ENCODE data around the gene GALNT11.
"Not testable (repeated sequence)": the region's sequence is repeated elsewhere in the genome, so short reads cannot be mapped to it uniquely, and the experiment has no call there.

GALNT11 gene

DNA sequence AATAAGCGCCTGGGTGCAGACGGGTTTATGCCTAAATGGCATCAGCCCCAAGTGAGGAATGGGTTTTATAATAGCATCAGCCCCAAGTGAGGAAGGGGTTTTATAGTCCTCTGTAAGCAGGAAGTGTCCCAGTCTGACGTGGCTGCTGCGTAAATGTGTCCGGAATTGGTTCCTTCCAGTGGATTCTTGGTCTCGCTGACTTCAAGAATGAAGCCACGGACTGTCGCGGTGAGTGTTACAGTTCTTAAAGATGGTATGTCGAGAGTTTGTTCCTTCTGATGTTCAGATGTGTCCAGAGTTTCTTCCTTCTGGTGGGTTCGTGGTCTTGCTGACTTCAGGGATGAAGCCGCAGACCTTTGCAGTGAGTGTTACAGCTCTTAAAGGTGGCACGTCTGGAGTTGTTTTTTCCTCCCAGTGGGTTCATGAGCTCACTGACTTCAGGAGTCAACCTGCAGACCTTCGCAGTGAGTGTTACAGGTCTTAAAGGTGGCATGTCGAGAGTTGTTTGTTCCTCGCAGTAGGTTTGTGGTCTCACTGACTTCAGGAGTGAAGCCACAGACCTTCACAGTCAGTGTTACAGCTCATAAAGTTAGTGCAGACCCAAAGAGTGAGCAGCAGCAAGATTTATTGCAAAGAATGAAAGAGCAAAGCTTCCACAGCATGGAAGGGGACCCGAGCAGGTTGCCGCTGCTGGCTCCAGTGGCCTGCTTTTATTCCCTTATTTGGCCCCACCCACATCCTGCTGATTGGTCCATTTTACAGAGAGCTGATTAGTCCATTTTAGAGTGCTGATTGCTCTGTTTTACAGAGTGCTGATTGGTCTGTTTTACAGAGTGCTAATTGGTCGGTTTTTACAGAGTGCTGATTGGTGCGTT lies 2.3 kb downstream of the GALNT11 start:
- DNase-seq: not testable (repeated sequence)

DNA sequence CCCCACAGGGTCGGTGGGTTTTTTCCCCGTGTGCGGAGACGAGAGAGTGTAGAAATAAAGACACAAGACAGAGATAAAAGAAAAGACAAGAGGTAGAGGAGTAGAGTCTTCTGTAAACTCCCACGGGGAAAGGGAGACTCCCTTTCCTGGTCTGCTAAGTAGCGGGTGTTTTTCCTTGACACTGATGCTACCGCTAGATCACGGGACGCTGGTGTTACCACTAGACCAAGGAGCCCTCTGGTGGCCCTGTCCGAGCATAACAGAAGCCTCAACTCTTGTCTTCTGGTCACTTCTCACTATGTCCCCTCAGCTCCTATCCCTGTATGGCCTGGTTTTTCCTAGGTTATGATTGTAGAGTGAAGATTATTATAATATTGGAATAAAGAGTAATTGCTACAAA lies 4.6 kb downstream of the GALNT11 start:
- DNase-seq: peak; percentile 65

DNA sequence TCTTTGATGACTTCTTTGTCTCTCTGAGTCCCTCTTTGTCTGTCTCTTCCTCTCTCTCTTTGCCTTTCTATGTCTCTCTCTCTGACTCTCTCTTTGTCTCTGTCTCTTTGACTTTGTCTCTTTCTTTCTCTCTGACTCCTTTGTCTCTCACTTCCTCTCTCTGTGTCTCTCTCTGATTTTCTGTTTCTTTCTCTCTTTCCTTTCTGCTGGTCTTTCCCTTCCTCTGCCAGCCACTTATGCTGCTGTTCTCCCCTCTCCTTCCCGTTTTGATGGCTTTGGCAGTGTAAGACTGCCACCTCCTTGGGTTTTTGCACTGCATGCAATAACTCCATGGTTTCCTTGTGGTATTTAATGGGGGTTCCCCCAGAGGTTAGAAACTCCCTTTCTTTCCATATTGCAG lies 5.2 kb downstream of the GALNT11 start:
- DNase-seq: not testable (repeated sequence)

DNA sequence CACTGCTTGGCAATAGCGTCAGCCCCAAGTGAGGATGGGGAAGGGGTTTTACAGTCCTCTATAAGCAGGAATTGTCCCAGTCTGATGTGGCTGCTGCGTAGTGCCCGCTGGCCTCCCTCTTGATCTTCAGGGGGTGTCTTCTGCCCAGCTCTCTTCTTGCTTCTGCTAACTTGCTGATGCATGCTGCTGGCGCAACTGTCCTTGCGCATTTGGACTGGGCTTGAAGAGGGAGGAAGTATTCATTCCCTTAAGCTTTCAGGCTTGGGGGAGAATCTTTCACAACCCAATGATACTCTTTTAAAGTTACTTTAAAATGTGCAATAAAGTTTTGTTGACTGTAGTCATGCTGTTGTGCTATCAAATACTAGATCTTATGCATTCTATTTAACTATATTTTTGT lies 10.3 kb downstream of the GALNT11 start:
- DNase-seq: no peak

DNA sequence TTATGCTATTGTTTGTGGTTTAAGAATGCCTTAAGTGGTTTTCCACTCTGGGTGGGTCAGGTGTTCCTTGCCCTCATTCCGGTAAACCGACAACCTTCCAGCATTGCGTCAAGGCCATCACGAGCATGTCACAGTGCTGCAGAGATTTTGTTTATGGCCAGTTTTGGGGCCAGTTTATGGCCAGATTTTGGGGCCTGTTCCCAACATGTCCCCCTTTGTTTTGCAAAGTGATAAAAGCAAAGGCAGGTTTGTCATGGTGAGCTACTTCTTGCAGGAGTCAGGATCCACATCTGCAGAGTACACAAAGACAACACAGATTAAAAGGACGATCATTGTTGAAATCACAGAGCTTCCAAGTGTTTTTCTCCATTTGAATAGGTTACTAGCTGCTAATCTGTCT lies 12.9 kb downstream of the GALNT11 start:
- DNase-seq: not testable (repeated sequence)

DNA sequence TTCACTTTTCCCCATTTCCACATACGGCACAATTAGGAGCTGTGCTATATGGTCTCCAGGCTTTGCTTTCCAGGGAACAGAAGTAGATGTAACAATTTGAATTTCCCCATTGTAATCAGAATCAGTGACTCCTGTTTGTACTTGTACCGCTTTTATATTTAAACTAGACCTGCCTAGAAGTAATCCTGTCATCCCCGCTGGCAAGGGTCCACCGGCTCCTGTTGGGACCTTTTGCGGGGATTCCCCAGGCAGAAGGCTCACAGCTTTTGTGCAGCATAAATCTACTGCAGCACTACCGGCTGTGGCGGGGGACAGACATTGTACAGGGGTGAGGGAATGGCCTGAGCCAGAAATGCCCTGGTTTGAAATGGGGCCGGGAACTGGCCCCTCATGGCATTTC lies 17.6 kb downstream of the GALNT11 start:
- DNase-seq: not testable (repeated sequence)

DNA sequence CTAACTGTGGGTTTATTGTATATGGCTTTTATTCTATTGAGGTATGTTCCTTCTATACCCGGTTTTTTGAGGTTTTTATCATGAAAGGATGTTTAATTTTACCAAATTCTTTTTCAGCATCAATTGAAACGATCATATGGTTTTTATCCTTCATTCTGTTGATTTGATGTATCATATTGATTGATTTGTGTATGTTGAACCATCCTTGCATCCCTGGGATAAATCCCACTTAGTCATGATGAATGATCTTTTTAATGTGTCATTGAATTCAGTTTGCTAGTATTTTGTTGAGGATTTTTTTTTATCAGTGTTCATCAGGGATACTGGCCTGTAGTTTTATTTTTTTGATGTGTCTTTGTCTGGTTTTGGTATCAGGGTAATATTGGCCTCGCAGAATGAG lies 19.4 kb downstream of the GALNT11 start:
- not testable (repeated sequence) for DNase-seq

DNA sequence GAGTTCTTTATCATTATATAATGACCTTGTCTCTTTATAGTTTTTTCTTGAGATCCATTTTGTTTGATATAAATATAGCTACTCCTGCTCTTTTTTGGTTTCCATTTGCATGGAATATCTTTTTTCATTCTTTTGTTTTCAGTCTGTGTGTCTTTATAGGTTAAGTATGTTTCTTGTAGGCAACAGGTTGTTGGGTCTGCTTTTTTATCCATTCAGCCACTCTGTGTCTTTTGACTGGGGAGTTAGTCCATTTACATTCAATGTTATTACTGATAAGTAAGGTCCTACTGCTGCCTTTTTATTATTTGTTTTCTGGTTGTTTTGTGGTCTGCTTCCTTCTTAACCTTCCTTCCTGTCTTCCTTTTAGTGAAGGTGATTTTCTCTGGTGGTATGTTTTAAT lies 21.1 kb downstream of the GALNT11 start:
- DNase-seq: no peak

DNA sequence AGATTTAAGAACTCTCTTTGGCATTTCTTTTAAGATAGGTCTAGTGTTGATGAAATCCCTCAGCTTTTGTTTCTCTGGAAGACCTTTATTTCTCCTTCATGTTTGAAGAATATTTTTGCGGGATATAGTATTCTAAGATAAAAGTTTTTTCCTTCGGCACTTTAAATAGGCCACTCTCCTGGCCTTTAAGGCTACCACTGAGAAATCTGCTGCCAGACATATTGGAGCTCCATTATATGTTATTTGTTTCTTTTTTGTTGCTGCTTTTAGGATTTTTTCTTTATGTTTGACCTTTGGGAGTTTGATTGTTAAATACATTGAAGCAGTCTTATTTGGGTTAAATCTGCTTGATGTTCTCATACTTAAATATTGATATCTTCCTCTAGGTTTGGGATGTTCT lies 22.6 kb downstream of the GALNT11 start:
- no peak for DNase-seq

DNA sequence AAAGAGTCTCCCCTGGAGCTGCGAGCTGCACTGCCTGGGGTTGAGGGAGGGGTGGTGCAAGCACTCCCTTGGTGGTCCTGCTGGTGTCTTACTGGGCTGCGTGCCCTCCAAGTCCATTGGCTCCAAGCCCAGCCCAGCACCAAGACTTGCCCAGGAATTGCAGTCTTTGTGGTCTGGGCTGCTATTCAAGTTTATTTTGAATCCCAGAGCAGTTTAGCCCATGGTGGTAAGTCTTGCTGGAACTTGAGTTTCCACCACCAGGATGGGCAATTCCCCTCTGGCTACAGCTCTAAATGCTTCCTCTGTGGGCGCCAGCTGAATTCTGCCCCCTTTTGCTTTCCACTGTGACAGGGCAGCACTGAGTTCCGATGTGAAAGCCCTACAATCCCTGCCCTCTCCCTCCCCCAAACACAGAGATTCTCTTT lies 25.1 kb downstream of the GALNT11 start:
- peak; percentile 14 for DNase-seq

DNA sequence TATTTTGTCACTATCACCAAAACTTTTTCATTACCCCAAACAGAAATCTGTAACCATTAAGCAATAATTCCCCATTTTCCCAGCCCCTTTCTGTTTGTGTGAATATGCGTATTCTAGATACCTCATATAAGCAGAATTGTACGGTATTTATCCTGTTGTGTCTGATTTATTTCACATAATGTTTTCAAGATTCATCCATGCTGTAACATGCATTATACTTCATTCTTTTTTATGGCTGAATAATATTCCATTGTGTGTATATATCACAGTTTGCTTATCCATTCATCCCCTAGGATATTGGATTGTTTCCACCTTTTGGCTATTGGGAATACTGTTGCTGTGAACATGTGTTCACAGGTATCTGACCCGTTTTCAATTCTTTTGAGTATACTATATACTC lies 26.5 kb downstream of the GALNT11 start:
- no peak for DNase-seq

DNA sequence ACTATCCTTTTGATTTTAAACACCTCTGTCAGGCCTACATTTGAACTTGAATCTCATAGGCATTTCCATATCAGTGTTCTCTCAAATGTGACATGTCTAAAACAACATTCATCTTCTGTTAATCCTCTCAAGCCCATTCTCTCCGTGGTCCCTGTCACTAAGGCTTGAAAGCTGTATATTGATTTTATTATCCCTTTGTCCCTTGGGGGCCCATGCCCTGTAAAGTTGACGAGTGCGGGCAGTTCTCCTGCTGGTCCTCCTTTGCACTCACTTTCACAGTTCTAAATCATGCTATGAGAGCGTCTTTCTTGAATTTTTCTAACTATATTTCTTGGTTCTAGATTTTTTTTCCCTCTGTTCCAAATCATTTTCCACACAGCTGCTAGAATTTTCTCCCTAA lies 27.3 kb downstream of the GALNT11 start:
- no peak for DNase-seq

DNA sequence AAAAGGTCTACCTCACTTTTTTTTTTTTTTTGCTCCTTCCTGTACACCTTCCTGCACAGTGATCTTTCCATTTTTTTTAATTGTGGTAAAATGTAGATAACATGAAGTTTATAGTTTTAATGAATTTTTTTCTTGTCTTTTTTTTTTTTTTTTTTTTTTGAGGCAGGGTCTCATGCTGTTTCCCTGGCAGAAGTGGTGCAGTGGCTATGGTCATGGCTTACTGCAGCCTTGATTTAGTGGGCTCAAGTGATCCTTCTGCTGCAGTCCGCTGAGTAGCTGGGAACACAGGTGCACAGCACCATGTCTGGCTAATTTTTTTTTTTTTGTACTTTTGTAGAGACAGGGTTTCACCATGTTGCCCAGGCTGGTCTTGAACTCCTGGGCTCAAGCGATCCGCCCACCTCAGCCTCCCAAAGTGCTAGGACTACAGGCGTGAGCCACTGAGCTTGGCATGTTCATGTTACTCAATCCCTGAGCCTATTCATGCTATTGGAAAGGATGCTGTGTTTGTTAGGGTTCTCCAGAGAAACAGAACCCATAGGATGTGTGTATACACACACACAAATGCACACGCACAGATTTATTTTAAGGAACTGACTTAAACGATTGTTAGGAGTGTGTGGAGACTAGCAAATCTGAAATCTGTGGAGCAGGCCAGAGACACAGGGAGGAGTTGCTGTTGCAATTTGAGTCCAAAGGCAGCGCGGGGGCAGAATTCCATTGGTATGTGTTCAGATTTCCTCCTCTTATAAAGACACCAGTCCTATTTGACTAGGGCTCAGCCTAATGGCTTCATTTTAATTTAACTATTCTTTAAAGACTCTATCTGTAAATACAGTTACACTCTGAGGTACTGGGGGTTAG lies 29.1 kb downstream of the GALNT11 start:
- DNase-seq: no peak

DNA sequence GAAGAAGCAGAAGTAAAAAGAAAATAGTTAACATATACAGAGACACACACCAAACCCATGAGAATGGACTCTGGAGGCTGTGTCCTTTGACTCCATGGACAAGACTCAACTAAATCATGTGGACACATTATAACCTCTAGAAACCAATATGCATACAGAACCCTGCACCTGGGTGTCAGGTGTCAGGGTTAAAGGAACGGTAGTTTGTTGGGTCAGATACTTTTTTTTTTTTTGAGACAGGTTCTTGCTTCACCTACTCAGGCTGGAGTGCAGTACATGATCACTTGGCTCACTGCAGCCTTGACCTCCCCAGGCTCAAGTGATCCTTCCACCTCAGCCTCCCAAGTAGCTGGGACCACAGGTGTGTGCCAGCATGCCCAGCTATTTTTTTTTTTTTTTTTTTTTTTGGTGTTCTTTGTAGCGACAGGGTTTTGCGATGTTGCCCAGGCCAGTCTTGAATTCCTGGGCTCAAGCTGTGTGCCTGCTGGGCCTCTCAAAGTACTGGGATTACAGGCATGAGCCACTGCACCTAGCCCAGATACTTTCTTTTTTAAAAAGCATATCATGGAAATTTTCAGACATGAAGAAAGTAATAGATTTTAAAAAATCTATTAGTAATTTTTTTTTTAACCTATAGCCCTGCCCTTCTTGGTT lies 31.3 kb downstream of the GALNT11 start:
- no peak for DNase-seq

DNA sequence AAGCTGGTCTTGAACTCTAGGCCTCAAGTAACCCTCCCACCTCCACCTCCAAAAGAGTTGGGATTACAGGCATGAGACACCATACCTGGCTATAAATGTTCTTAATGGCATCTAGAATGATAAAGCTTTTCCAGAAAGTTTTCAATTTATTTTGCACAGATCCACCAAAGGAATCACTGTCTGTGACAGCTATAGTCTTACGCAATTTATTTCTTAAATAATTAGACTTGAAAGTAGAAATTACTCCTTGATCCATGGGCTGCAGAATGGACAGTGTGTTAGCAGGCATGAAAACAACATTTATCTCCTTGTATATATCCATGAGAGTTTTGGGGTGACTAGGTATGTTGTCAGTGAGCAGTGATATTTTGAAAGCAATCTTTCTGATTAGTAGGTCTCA lies 33.8 kb downstream of the GALNT11 start:
- no peak for DNase-seq

DNA sequence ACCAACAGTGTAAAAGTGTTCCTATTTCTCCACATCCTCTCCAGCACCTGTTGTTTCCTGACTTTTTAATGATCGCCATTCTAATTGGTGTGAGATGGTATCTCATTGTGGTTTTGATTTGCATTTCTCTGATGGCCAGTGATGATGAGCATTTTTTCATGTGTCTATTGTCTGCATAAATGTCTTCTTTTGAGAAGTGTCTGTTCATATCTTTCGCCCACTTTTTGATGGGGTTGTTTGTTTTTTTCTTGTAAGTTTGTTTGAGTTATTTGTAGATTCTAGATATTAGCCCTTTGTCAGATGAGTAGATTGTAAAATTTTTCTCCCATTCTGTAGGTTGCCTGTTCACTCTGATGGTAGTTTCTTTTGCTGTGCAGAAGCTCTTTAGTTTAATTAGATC lies 35.6 kb downstream of the GALNT11 start:
- DNase-seq: not testable (repeated sequence)

DNA sequence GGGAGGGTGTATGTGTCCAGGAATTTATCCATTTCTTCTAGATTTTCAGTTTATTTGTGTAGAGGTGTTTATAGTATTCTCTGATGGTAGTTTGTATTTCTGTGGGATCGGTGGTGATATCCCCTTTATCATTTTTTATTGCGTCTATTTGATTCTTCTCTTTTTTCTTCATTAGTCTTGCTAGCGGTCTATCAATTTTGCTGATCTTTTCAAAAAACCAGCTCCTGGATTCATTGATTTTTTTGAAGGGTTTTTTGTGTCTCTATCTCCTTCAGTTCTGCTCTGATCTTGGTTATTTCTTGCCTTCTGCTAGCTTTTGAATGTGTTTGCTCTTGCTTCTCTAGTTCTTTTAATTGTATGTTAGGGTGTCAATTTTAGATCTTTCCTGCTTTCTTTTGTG lies 37.7 kb downstream of the GALNT11 start:
- DNase-seq: not testable (repeated sequence)

DNA sequence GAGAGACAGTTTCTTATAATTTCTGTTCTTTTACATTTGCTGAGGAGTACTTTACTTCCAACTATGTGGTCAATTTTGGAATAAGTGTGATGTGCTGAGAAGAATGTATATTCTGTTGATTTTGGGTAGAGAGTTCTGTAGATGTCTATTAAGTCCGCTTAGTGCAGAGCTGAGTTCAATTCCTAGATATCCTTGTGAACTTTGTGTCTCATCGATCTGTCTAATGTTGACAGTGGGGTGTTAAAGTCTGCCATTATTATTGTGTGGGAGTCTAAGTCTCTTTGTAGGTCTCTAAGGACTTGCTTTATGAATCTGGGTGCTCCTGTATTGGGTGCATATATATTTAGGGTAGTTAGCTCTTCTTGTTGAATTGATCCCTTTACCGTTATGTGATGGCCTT lies 38.3 kb downstream of the GALNT11 start:
- not testable (repeated sequence) for DNase-seq

DNA sequence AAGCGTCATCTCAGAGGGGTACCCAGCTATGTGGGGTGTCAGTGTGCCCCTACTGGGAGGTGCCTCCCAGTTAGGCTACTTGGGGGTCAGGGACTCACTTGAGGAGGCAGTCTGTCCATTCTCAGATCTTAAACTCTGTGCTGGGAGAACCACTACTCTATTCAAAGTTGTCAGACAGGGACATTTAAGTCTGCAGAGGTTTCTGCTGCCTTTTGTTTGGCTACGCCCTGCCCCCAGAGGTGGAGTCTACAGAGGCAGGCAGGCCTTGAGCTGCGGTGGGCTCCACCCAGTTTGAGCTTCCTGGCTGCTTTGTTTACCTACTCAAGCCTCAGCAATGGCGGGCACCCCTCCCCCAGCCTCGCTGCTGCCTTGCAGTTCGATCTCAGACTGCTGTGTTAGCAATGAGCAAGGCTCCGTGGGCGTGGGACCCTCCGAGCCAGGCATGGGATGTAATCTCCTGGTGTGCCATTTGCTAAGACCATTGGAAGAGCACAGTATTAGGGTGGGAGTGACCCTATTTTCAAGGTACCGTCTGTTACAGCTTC lies 40.4 kb downstream of the GALNT11 start:
- not testable (repeated sequence) for DNase-seq

DNA sequence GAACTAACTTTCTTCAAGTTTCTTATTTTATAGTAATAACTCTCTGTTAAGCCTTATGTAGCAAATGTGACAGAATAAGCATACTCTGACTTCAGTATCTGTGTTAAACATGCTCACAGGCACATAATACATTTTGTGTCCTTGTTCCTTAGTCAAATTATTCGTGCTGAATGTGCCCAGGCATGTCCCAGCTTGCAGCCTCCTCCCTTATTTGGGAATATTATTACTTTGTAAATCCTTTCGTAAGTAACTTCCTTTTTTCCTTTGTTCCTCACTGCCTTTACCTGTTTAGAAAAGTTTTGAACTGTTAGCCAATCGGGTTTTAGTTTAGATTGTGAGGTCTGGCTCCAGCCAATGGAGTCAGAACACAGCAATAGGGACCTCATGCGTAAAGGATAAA lies 46.9 kb downstream of the GALNT11 start:
- peak; percentile 11 for DNase-seq

DNA sequence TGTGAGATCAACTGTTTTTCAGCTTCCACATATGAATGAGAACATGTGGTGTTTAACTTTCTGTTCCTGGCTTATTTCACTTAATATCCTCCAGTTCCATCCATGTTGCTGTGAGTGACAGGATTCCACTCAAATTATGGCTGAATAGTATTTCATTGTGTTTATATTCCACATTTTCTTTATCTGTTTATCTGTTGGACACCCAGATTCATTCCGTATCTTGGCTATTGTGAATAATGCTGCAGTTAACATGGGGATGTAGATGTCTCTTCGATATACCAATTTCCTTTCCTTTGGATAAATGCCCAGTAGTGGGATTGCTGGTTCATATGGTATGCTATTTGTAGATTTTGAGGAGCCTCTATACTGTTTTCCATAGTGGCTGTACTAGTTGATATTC lies 47.9 kb downstream of the GALNT11 start:
- DNase-seq: no peak

DNA sequence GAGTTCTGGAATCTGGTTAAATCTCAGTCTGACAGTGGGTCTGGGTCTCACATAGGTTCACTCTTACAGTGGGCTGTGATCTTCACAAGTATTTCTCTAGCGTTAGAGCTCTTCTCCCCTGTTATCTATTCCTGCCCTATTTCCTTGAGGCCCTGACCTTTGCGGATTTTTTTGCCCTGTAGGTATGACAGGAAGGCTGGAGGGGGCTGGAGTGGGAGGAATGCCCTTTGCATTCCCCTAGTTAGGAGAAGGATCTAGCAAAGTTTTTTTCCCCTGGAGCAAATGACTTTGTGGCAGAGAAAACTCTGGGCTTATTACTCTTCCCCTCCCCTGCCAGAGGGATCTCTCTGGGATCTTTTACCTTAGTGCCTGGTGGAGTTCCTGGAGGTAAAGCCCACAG lies 49.2 kb downstream of the GALNT11 start:
- DNase-seq: no peak

DNA sequence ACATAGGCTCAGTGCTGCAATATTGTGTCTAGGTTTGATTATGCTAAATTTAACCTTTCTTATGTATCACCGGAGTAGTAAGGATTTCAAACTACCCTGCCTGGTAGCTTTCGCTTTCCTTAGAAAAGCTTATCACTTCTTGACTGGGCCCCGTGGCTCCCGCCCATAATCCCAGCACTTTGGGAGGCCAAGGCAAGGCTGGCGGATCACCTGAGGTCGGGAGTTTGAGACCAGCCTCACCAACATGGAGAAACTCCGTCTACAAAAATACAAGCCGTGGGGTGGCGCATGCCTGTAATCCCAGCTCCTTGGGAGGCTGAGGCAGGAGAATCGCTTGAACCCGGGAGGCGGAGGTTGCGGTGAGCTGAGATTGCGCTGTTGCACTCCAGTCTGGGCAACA lies 49.9 kb downstream of the GALNT11 start:
- DNase-seq: not testable (repeated sequence)

Data from NCI-H69 (cell line).